A673 (cell line): ENCODE results near the gene TPD52L1. TPM values are rescaled to one million over a fixed set of nuclear protein-coding genes. Genes with fewer than 3 reads are reported as not detected.

Experiments
- BruUV-seq: library from RNA; stranded (reverse); fragments of 400-500 nt; replicated peaks from 2 replicates; lab custom pipeline; 2021; lab: Mats Ljungman, UMichigan
- CTCF ChIA-PET: fragments of 300-600 bp; sonication (Branson Sonifier 250); formaldehyde crosslinking; loops from one replicate; lab custom pipeline; 2022; ENCODE audit warnings: antibody characterized with exemption; lab: Charles Lee
- POLR2A ChIA-PET: fragments of 300-600 bp; sonication (Branson Sonifier 250); formaldehyde crosslinking; loops from one replicate; lab custom pipeline; 2022; ENCODE audit warnings: antibody characterized with exemption; ENCODE audit not compliant: low non-redundant PET; lab: Charles Lee
- DNase-seq: peaks from one replicate; pipeline ENCODE4 v3.0.0-alpha.2; 2015; ENCODE audit warnings: low spot score
- H3K27ac ChIP-seq: fragments of 200-600 bp; sonication (generic); 2 replicates; pipeline ENCODE4 v1.5.1; 2016; ENCODE audit warnings: mixed run types, low read depth, mild to moderate bottlenecking, mixed read lengths, antibody characterized with exemption, low read length; ENCODE audit not compliant: poor library complexity, severe bottlenecking
- H3K27me3 ChIP-seq: fragments of 200-600 bp; sonication (generic); replicated peaks from 2 replicates; pipeline ENCODE4 v1.6.1; 2017; ENCODE audit warnings: mixed run types, low read depth, mild to moderate bottlenecking, mixed read lengths, antibody characterized with exemption, low read length; ENCODE audit not compliant: insufficient read depth, poor library complexity
- H3K36me3 ChIP-seq: fragments of 200-600 bp; sonication (generic); 2 replicates; pipeline ENCODE4 v1.6.1; 2016; ENCODE audit warnings: mixed run types, mild to moderate bottlenecking, mixed read lengths, antibody characterized with exemption, low read length; ENCODE audit not compliant: insufficient read depth, poor library complexity, severe bottlenecking
- H3K4me1 ChIP-seq: fragments of 200-600 bp; sonication (generic); 2 replicates; pipeline ENCODE4 v1.6.1; 2017; ENCODE audit warnings: mixed run types, mild to moderate bottlenecking, mixed read lengths, antibody characterized with exemption, low read length; ENCODE audit not compliant: insufficient read depth, poor library complexity, severe bottlenecking
- H3K4me3 ChIP-seq: fragments of 200-600 bp; sonication (generic); 2 replicates; pipeline ENCODE4 v1.5.1; 2016; ENCODE audit warnings: low read depth, mixed run types, mild to moderate bottlenecking, mixed read lengths, low read length; ENCODE audit not compliant: poor library complexity, severe bottlenecking
- H3K9me3 ChIP-seq: fragments of 200-600 bp; sonication (generic); 2 replicates; pipeline ENCODE4 v1.6.1; 2016; ENCODE audit warnings: mixed run types, low read depth, mild to moderate bottlenecking, mixed read lengths, antibody characterized with exemption, low read length; ENCODE audit not compliant: poor library complexity, severe bottlenecking
- CTCF ChIP-seq: fragments of 300-800, 200-600 bp; sonication (generic); conservative IDR thresholded peaks from 2 replicates; pipeline ENCODE4 v1.5.1; 2017; ENCODE audit warnings: low read depth, mild to moderate bottlenecking, antibody characterized with exemption, low read length, moderate library complexity, mixed read lengths
- EZH2 ChIP-seq: fragments of 200-600 bp; sonication (generic); IDR thresholded peaks from 2 replicates; pipeline ENCODE4 v1.6.1; 2017; ENCODE audit warnings: borderline replicate concordance, low read depth, mild to moderate bottlenecking, mixed read lengths, antibody characterized with exemption, low read length; ENCODE audit not compliant: poor library complexity, severe bottlenecking
- intact Hi-C: fragments of 100-400 bp; cut with micrococcal nuclease; formaldehyde crosslinking; loops from one replicate; pipeline ENCODE4 v1.10.0; 2022; ENCODE audit not compliant: unreplicated experiment
- total RNA-seq: library from RNA; stranded (reverse); gene quantifications from 2 replicates; pipeline ENCODE4 v1.2.3, GENCODE V29; 2021

Gene TPD52L1
- total RNA-seq, 1 experiment from 2014 or later, result 2.0 TPM

GRCh38 chr6:125211352-125211751 lies 57.8 kb downstream of the TPD52L1 start:
- BruUV-seq, result no TSS peak
- Histone ChIP-seq H3K36me3 (no peaks in the 10 kb centered on the region), H3K4me1 (no peaks in the 10 kb centered on the region), H3K9me3 (no peaks in the 10 kb centered on the region), H3K27ac (no peak overlapping the region), H3K27me3 (no peaks in the 10 kb centered on the region), H3K4me3 (no peak overlapping the region)
- intact Hi-C loops, result no loop called here
- POLR2A ChIA-PET, result no interaction called here
- CTCF ChIA-PET, result no interaction called here
- TF ChIP-seq EZH2 (no peak), CTCF (no peak)
- no peak for DNase-seq

DNA sequence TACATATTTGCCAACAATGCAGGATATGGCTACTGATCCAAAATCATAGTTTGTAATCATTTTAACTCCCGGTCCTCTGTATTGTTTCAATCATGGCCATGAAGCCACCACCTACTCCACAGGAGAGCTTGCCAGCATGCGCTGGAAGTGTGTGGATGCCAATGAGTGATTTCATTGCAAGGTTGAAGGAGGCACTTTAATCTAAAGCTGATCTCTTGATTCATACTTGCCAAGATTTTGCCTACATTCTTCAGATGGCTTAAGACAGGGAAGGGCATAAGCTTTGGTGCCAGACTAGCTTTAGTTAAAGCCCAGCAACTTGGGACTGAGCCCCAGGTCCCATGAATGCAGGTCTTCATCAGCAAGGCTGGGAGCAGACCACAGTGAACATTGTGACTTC lies 58.8 kb downstream of the TPD52L1 start:
- intact Hi-C loops, result no loop called here
- no peak for DNase-seq
- Histone ChIP-seq H3K4me1 (no peaks in the 10 kb centered on the region), H3K4me3 (no peak overlapping the region), H3K27me3 (no peaks in the 10 kb centered on the region), H3K27ac (no peak overlapping the region), H3K36me3 (no peaks in the 10 kb centered on the region), H3K9me3 (no peaks in the 10 kb centered on the region)
- ChIA-PET CTCF (no interaction called here), POLR2A (no interaction called here)
- no TSS peak for BruUV-seq
- no peak for TF ChIP-seq EZH2
- TF ChIP-seq CTCF, result no peak

DNA sequence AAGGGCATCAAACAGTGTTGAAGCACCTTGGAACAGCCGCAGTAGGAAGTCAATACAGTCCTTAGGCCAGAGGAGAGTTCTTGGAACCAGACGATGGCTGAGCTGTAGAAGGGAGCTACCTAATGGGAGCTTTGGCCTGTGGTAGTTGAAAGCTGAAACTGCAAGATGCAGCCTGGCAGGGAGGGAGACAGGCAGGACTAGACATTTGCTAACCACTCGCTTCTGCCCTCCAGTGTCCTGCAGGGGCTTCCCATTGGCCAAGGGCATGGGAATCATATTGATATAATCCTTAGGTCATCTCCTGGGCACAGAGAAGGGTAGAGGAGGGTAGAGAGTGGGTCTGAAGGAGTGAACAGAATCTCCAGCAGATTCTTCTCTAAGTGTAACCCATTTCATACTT lies 60.4 kb downstream of the TPD52L1 start:
- Histone ChIP-seq H3K4me3 (no peak overlapping the region), H3K27ac (no peak overlapping the region), H3K27me3 (no peaks in the 10 kb centered on the region), H3K36me3 (no peaks in the 10 kb centered on the region), H3K4me1 (peaks cover 5% of the 10 kb centered on the region), H3K9me3 (no peaks in the 10 kb centered on the region)
- TF ChIP-seq EZH2, result no peak
- no peak for TF ChIP-seq CTCF
- intact Hi-C loops, result no loop called here
- DNase-seq, result no peak
- ChIA-PET POLR2A (no interaction called here), CTCF (no interaction called here)
- no TSS peak for BruUV-seq
